Measurements from ENCODE around the gene CYS1. TPM values are rescaled to one million over a fixed set of nuclear protein-coding genes. Genes with fewer than 3 reads are reported as not detected.
"Not testable (repeated sequence)": the region's sequence is repeated elsewhere in the genome, so short reads cannot be mapped to it uniquely, and the experiment has no call there.

The CYS1 gene
- total RNA-seq, 3 donors from 2014 or later (not counting 1 experiment from before 2014, with no cell fraction given): not detected

DNA sequence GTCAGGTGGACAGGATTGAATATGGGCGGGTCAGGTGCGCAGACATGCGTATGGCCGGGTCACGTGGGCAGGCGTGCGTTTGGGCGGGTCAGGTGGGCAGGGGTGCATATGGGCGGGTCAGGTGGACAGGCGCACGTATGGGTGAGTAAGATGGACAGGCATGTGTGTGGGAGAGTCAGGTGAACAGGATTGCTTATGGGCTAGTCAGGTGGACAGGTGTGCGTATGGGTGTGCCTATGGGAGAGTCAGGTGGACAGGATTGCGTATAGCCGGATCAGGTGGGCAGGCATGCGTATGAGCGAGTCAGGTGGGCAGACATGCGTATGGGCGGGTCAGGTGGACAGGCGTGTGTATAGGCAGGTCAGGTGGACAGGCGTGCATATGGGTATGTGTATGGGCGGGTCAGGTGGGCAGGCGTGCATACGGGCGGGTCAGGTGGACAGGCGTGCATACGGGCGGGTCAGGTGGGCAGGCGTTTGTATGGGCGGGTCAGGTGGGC is 67.2 kb downstream of the CYS1 start:
- H3K4me1 ChIP-seq (ENCODE audit: control insufficient read depth, insufficient read depth, low read length): no peaks in the 10 kb centered on the region
- ATAC-seq (no peak), DNase-seq (no peak)
- no peaks in the 10 kb centered on the region for H3K27me3 ChIP-seq (ENCODE audit: control insufficient read depth, insufficient read depth, low read length)
- H3K27ac Mint-ChIP-seq: no peak overlapping the region
- H3K27ac ChIP-seq (ENCODE audit: low read length): no peak overlapping the region
- no peaks in the 10 kb centered on the region for H3K27me3 Mint-ChIP-seq (ENCODE audit: low read depth in 2 of 2)
- TF ChIP-seq, protein P1, sequence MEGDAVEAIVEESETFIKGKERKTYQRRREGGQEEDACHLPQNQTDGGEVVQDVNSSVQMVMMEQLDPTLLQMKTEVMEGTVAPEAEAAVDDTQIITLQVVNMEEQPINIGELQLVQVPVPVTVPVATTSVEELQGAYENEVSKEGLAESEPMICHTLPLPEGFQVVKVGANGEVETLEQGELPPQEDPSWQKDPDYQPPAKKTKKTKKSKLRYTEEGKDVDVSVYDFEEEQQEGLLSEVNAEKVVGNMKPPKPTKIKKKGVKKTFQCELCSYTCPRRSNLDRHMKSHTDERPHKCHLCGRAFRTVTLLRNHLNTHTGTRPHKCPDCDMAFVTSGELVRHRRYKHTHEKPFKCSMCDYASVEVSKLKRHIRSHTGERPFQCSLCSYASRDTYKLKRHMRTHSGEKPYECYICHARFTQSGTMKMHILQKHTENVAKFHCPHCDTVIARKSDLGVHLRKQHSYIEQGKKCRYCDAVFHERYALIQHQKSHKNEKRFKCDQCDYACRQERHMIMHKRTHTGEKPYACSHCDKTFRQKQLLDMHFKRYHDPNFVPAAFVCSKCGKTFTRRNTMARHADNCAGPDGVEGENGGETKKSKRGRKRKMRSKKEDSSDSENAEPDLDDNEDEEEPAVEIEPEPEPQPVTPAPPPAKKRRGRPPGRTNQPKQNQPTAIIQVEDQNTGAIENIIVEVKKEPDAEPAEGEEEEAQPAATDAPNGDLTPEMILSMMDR (IDR thresholded peaks at IDR 0.05): no peak
- H3K4me3 Mint-ChIP-seq: no peak overlapping the region
- H3K36me3 Mint-ChIP-seq: no peaks in the 10 kb centered on the region
- no peaks in the 10 kb centered on the region for H3K9me3 Mint-ChIP-seq
- H3K9me3 ChIP-seq (ENCODE audit: control insufficient read depth, insufficient read depth, low read length): no peaks in the 10 kb centered on the region
- H3K4me1 Mint-ChIP-seq: peaks cover 0 to 4% of the 10 kb centered on the region in 2 donors
- intact Hi-C loops (cut with micrococcal nuclease): no loop called here
- whole genome bisulfite sequencing (ENCODE audit: insufficient coverage): 93% methylated on average over 29 of the region's 29 CpGs
- no peak overlapping the region for H3K4me3 ChIP-seq (ENCODE audit: low read length)
- no peaks in the 10 kb centered on the region for H3K36me3 ChIP-seq (ENCODE audit: control insufficient read depth, insufficient read depth, low read length)

DNA sequence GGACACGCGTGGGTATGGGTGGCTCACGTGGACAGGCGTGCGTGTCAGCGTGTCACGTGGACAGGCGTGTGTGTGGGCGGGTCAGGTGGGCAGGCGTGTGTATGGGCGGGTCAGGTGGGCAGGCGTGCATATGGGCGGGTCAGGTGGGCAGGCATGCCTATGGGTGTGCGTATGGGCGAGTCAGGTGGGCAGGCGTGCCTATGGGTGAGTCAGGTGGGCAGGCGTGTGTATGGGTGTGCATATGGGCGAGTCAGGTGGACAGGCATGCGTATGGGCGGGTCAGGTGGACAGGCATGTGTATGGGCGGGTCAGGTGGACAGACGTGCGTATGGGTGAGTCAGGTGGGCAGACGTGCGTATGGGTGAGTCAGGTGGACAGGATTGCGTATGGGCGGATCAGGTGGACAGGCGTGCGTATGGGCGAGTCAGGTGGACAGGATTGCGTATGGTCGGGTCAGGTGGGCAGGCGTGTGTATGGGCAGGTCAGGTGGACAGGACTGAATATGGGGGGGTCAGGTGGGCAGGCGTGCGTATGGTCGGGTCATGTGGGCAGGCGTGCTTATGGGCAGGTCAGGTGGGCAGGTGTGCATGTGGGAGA is 67.7 kb downstream of the CYS1 start:
- H3K4me1 ChIP-seq (ENCODE audit: control insufficient read depth, insufficient read depth, low read length); H3K27me3 Mint-ChIP-seq (ENCODE audit: low read depth in 2 of 2); H3K27ac ChIP-seq (ENCODE audit: low read length); H3K4me3 ChIP-seq (ENCODE audit: low read length); H3K27me3 ChIP-seq (ENCODE audit: control insufficient read depth, insufficient read depth, low read length); DNase-seq; H3K4me3 Mint-ChIP-seq; H3K27ac Mint-ChIP-seq; H3K9me3 ChIP-seq (ENCODE audit: control insufficient read depth, insufficient read depth, low read length); H3K36me3 ChIP-seq (ENCODE audit: control insufficient read depth, insufficient read depth, low read length); H3K4me1 Mint-ChIP-seq; H3K9me3 Mint-ChIP-seq; intact Hi-C loops (cut with micrococcal nuclease); H3K36me3 Mint-ChIP-seq; ATAC-seq: not testable (repeated sequence)
- 97% methylated on average over 34 of the region's 37 CpGs for WGBS (ENCODE audit: insufficient coverage)

DNA sequence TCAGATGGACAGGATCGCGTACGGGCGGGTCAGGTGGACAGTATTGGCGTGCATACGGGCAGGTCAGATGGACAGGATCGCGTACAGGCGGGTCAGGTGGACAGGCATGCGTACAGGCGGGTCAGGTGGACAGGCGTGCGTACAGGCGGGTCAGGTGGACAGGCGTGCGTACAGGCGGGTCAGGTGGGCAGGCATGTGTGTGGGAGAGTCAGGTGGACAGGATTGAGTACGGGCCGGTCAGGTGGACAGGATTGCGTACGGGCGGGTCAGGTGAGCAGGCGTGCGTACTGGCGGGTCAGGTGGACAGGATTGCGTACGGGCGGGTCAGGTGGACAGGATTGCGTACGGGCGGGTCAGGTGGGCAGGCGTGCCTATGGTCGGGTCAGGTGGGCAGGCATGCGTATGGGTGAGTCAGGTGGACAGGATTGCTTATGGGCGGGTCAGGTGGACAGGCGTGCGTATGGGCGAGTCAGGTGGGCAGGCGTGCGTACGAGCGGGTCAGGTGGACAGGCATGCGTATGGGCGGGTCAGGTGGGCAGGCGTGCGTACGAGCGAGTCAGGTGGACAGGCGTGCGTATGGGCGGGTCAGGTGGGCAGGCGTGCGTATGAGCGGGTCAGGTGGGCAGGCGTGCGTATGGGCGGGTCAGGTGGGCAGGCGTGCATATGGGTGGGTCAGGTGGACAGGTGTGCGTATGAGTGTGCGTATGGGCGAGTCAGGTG is 68.4 kb downstream of the CYS1 start:
- 92% methylated on average over 46 of the region's 61 CpGs for WGBS (ENCODE audit: insufficient coverage)
- H3K27ac ChIP-seq (ENCODE audit: low read length); H3K36me3 Mint-ChIP-seq; DNase-seq; intact Hi-C loops (cut with micrococcal nuclease); ATAC-seq; H3K36me3 ChIP-seq (ENCODE audit: control insufficient read depth, insufficient read depth, low read length); H3K9me3 Mint-ChIP-seq; H3K4me1 Mint-ChIP-seq; H3K4me3 ChIP-seq (ENCODE audit: low read length); H3K27ac Mint-ChIP-seq; H3K4me3 Mint-ChIP-seq; H3K27me3 Mint-ChIP-seq (ENCODE audit: low read depth in 2 of 2); H3K27me3 ChIP-seq (ENCODE audit: control insufficient read depth, insufficient read depth, low read length); H3K9me3 ChIP-seq (ENCODE audit: control insufficient read depth, insufficient read depth, low read length); H3K4me1 ChIP-seq (ENCODE audit: control insufficient read depth, insufficient read depth, low read length): not testable (repeated sequence)

DNA sequence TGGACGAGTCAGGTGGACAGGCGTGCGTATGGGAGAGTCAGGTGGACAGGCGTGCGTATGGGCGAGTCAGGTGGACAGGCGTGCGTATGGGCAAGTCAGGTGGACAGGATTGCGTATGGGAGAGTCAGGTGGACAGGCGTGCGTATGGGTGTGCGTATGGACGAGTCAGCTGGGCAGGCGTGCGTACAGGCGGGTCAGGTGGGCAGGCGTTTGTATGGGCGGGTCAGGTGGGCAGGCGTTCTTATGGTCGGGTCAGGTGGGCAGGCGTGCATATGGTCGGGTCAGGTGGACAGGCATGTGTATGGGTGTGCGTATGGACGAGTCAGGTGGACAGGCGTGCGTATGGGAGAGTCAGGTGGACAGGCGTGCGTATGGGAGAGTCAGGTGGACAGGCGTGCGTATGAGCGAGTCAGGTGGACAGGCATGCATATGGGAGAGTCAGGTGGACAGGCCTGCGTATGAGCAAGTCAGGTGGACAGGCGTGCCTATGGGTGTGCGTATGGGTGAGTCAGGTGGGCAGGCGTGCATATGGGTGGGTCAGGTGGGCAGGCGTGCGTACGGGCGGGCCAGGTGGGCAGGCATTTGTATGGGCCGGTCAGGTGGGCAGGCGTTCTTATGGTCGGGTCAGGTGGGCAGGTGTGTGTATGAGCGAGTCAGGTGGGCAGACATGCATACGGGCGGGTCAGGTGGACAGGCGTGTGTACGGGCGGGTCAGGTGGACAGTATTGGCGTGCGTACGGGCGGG is 69.2 kb downstream of the CYS1 start:
- H3K4me3 ChIP-seq (ENCODE audit: low read length); ATAC-seq; H3K36me3 ChIP-seq (ENCODE audit: control insufficient read depth, insufficient read depth, low read length); H3K4me3 Mint-ChIP-seq; H3K9me3 Mint-ChIP-seq; H3K9me3 ChIP-seq (ENCODE audit: control insufficient read depth, insufficient read depth, low read length); H3K4me1 ChIP-seq (ENCODE audit: control insufficient read depth, insufficient read depth, low read length); H3K36me3 Mint-ChIP-seq; H3K27me3 Mint-ChIP-seq (ENCODE audit: low read depth in 2 of 2); H3K27me3 ChIP-seq (ENCODE audit: control insufficient read depth, insufficient read depth, low read length); DNase-seq; H3K27ac ChIP-seq (ENCODE audit: low read length); H3K27ac Mint-ChIP-seq; intact Hi-C loops (cut with micrococcal nuclease): not testable (repeated sequence)
- WGBS (ENCODE audit: insufficient coverage): 97% methylated on average over 52 of the region's 52 CpGs
- H3K4me1 Mint-ChIP-seq: peaks cover 0 to 12% of the 10 kb centered on the region in 2 donors
